Vagina (tissue), 2 donors: ENCODE data around the gene PTBP1. TPM values are rescaled to one million over a fixed set of nuclear protein-coding genes. Genes with fewer than 3 reads are reported as not detected.

Source experiments
- DNase-seq, 2 donors: peaks; one replicate each; pipeline ENCODE4 v3.0.0-alpha.2; 2017; ENCODE audit errors: extremely low spot score in 2 of 2
- H3K27ac ChIP-seq: fragments of 200-600 bp; sonication (generic); one replicate; pipeline ENCODE4 v1.5.1; 2019
- H3K27me3 ChIP-seq: fragments of 200-600 bp; sonication (generic); one replicate; pipeline ENCODE4 v1.5.1; 2019
- H3K36me3 ChIP-seq, 2 donors: fragments of 200-600 bp; sonication (generic); one replicate each; pipeline ENCODE4 v1.5.1; 2017 to 2019
- H3K4me1 ChIP-seq: fragments of 200-600 bp; sonication (generic); one replicate; pipeline ENCODE4 v1.5.1; 2019
- H3K4me3 ChIP-seq, 2 donors: fragments of 200-600 bp; sonication (generic); 1 replicate in 1 of 2; 2 replicates in 1 of 2; pipeline ENCODE4 v1.5.1; 2016 to 2019
- H3K9me3 ChIP-seq: fragments of 200-600 bp; sonication (generic); one replicate; pipeline ENCODE4 v1.5.1; 2019
- POLR2A ChIP-seq, 2 donors: fragments of 450-650 bp; IDR thresholded peaks; one replicate each; pipeline ENCODE4 v1.6.1; 2017; ENCODE audit warnings: antibody characterized with exemption in 2 of 2, mild to moderate bottlenecking in 2 of 2, moderate library complexity in 2 of 2
- POLR2AphosphoS5 ChIP-seq, 2 donors: sonication (generic); formaldehyde crosslinking; IDR thresholded peaks; one replicate each; pipeline ENCODE4 v1.9.0; 2017; ENCODE audit warnings: antibody characterized with exemption in 2 of 2, mild to moderate bottlenecking in 2 of 2, low read depth in 1 of 2; ENCODE audit not compliant: insufficient read depth in 1 of 2
- intact Hi-C: fragments of 100-400 bp; cut with DNase I; formaldehyde crosslinking; loops from one replicate; pipeline ENCODE4 v1.15.1; 2023
- total RNA-seq: library from RNA; depleted of rRNA; stranded (reverse); fragments of >200 nt; gene quantifications from one replicate; pipeline ENCODE4 v1.2.3, GENCODE V29; 2016
- TF ChIP-seq, protein P1 (sequence below), 3 experiments: fragments of 450-650 bp in 2 of 3; fragments of 200-600 bp in 1 of 3; sonication (generic) in 1 of 3; IDR thresholded peaks; one replicate each; pipeline ENCODE4 v1.5.1; 2017 to 2019; ENCODE audit warnings: antibody characterized with exemption in 3 of 3, mild to moderate bottlenecking in 2 of 3, moderate library complexity in 2 of 3

Gene PTBP1
- 230 TPM for total RNA-seq

DNA sequence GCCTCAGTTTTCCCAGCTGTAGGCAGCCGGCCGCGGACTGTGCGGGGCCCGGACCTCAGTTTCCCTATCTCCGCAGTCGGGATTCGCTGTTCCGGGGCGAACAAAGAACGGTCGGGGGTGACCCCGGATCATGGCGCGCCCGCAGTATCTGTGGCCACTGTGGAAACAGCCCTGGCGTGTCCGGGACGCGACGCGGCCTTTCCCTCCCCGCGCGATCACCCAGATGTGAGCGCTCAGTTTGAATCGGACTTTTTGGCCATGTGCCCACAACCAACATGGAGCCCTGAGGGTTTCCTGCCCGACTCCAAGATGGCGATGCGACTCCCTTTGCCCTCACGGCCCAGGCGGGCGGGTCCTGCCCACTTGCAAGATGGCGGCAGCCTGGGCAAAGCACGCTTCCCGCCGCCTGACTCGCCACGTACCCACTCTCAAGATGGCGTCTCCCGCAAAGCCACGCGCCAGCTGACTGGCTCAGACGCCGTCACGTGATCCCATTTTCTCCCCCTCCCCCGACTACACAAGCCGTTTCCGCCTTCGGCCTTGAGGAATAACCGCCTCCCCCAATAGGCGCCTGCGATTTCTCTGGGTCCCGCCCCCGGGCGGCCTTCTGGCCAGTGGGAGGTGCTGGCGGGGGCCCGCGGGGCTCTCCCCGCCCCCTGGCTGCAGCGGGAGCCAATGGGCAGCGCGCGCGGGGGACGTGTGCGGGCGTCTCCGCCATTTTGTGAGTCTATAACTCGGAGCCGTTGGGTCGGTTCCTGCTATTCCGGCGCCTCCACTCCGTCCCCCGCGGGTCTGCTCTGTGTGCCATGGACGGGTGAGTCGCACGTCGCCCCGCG is at the start of gene PTBP1:
TSS of gene PTBP1 (plus strand) at position 761 of the 836 bp plus-strand sequence. CDS start at position 807, 46 bp downstream.
- Histone ChIP-seq H3K4me1 (peaks cover 52% of the 10 kb centered on the region), H3K27me3 (no peaks in the 10 kb centered on the region)
- intact Hi-C loops, result no loop called here

DNA sequence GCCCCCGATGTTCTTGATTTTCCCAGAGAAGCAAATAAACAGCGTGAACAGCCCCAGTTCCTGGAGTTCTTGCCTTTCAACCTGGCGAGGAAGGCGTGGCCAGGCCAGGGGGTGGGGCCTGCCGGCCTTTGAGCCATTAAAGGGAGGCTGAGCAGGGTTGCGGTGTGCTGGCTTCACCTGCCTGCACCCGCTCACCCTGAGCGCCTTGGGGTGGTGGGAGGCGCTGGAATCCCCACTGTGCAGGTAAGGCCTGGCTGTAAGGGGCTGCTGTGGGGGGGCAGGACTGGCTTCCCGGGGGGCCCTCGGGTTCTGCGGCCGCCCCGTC is 49.0 kb upstream of the PTBP1 start:
- TF ChIP-seq POLR2AphosphoS5 (IDR thresholded peaks at IDR 0.05; ENCODE audit: insufficient read depth in 1 of 2, low read depth in 1 of 2) (no peak), POLR2A (IDR thresholded peaks at IDR 0.05) (no peak)
- TF ChIP-seq, protein P1, sequence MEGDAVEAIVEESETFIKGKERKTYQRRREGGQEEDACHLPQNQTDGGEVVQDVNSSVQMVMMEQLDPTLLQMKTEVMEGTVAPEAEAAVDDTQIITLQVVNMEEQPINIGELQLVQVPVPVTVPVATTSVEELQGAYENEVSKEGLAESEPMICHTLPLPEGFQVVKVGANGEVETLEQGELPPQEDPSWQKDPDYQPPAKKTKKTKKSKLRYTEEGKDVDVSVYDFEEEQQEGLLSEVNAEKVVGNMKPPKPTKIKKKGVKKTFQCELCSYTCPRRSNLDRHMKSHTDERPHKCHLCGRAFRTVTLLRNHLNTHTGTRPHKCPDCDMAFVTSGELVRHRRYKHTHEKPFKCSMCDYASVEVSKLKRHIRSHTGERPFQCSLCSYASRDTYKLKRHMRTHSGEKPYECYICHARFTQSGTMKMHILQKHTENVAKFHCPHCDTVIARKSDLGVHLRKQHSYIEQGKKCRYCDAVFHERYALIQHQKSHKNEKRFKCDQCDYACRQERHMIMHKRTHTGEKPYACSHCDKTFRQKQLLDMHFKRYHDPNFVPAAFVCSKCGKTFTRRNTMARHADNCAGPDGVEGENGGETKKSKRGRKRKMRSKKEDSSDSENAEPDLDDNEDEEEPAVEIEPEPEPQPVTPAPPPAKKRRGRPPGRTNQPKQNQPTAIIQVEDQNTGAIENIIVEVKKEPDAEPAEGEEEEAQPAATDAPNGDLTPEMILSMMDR (IDR thresholded peaks at IDR 0.05), result no peak
- no peaks in the 10 kb centered on the region for H3K9me3 ChIP-seq
- no peak overlapping the region for H3K27ac ChIP-seq
- DNase-seq, result no peak
- no peak overlapping the region for H3K4me3 ChIP-seq
- H3K36me3 ChIP-seq, result peaks cover 0 to under 1% of the 10 kb centered on the region in 2 donors
- intact Hi-C loops, result no loop called here
- H3K27me3 ChIP-seq, result no peaks in the 10 kb centered on the region
- peaks cover 24% of the 10 kb centered on the region for H3K4me1 ChIP-seq

More for the DNA sequence above, at the start of gene PTBP1:
- DNase-seq, result peak; percentile 99 to 100
- Histone ChIP-seq H3K36me3 (no peaks in the 10 kb centered on the region), H3K27ac (peak within 1 kb of the TSS; percentile 97), H3K4me3 (peak within 1 kb of the TSS; percentile 85 to 94), H3K9me3 (no peaks in the 10 kb centered on the region)
- TF ChIP-seq POLR2AphosphoS5 (IDR thresholded peaks at IDR 0.05; ENCODE audit: insufficient read depth in 1 of 2, low read depth in 1 of 2), result peak; percentile 89 to 97
- TF ChIP-seq POLR2A (IDR thresholded peaks at IDR 0.05), result peak in 1 of 2 donors; percentile 62
- TF ChIP-seq, protein P1 (IDR thresholded peaks at IDR 0.05), result no peak

DNA sequence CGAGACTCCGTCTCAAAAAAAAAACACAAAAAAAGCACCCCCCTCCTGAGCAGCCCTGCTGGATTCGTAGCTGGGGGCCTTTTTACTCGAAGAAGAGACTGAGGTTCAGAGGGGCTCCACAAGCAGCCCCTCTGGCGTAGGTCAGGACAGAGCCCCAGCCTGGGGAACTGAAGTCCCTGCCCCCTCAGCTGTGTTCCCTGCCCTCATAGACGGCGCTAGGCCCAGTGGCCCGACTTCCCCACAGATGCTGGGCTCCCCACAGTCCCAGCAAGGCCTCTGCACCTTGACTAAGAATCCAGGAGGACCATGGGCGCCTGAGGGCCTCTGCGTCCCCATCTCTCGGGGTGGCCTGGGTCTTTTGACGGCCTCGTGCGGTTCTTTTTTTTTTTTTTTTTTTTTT is 47.4 kb upstream of the PTBP1 start:
- Histone ChIP-seq H3K36me3 (no peaks in the 10 kb centered on the region), H3K27ac (no peak overlapping the region), H3K27me3 (no peaks in the 10 kb centered on the region), H3K4me1 (peaks cover 24% of the 10 kb centered on the region), H3K9me3 (no peaks in the 10 kb centered on the region), H3K4me3 (no peak overlapping the region)
- no peak for DNase-seq
- TF ChIP-seq POLR2AphosphoS5 (IDR thresholded peaks at IDR 0.05; ENCODE audit: insufficient read depth in 1 of 2, low read depth in 1 of 2), result no peak
- TF ChIP-seq POLR2A (IDR thresholded peaks at IDR 0.05), result no peak
- TF ChIP-seq, protein P1 (IDR thresholded peaks at IDR 0.05), result no peak
- intact Hi-C loops, result no loop called here

DNA sequence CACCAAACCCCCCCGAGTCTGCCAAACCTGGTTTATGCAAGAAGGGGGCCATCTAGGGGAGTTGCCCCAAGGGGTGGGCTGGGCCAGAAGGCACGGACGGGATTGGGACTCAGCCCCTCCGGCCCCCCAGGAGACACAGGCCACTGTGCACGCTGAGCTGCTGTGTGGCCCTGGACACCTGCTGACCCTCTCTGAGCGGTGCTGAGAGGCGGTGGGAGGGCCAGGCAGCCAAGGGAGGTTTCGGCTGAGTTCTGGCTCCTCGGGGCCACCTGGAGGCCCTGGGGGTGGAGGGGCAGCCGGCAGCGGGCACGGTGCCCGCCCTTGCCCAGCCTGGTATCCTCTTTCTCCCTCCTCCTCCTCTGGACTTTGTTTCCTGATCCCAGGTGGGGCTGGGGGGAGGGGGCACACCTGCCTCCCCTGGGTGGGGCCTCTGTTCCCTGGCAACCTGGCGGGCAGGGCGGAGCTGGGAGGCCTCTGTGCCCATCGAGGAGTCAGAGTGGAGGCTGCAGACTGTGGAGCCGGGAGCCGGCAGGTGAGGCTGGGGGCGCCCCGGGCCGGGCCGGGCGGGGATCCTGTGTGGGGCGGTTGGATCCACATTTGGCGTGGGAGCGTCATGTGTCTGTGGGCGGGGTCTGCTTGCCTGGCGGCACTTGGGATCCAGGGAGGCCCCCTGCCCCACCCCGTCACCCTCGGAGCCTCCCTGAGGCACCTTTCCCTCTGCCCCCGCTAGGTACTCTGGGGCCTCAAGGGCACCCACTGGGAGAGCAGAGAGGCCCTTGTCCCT is 46.4 kb upstream of the PTBP1 start, which contains the start of gene MISP:
TSS of gene MISP (plus strand) at position 473 of the 784 bp plus-strand sequence. CDS start 5,835 bp downstream, outside the sequence.
- TF ChIP-seq POLR2A (IDR thresholded peaks at IDR 0.05) (no peak), POLR2AphosphoS5 (IDR thresholded peaks at IDR 0.05; ENCODE audit: insufficient read depth in 1 of 2, low read depth in 1 of 2) (no peak)
- TF ChIP-seq, protein P1 (IDR thresholded peaks at IDR 0.05), result no peak
- intact Hi-C loops, result no loop called here
- H3K9me3 ChIP-seq, result no peaks in the 10 kb centered on the region
- peak within 1 kb of the TSS; percentile 77 for H3K27ac ChIP-seq
- no peaks in the 10 kb centered on the region for H3K27me3 ChIP-seq
- no peak for DNase-seq
- H3K4me1 ChIP-seq, result peaks cover 24% of the 10 kb centered on the region
- no peaks in the 10 kb centered on the region for H3K36me3 ChIP-seq
- no peak within 1 kb of the TSS for H3K4me3 ChIP-seq
